GM10266 (cell line): ENCODE measurements around the gene LDLRAP1.

Experiments
- DNase-seq: peaks from one replicate; pipeline ENCODE4 v3.0.0; 2012; ENCODE audit errors: extremely low spot score
- TF ChIP-seq, protein P1 (sequence below): IDR thresholded peaks from 2 replicates; pipeline ENCODE4 v1.5.1; 2012; ENCODE audit warnings: mild to moderate bottlenecking, low read depth; ENCODE audit not compliant: control insufficient read depth, insufficient read depth; ENCODE audit errors: missing control alignments

The LDLRAP1 gene

DNA sequence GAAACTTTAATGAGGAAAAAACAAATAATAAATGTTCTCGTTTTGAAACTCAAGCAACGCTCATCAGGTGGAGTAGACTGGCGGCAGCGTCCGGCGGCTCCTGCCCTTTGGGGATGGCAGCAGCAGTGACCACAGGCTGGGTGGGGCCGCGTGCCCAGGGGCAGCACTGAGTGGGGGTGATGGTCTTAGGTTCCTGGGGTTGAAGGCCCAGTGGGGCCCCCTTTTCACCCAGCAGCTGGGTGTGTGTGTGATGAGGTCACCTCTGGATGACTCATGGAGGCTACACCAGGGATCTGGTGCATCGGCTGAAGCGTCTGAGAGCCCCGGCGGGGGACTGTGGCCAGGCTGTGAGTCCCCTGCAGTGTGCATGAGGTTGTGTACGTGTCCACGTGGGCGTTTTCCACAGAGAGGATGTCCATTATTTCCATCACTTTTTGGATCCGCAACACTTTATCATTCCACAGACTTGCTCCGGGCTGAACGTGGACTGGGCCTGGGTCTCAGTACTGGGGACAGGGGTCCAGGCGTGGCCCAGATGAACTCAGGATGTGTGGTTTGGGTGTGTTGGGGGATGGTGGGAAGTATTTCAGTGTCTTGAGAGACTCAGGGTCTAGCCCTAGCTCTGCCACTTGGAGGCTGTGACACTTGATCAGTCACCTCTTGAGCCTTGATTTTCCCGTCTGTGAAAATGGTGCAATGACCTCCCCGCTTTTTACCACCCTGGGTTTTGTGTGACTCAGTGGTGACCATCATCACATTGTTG lies 25.6 kb downstream of the LDLRAP1 start:
- no peak for DNase-seq
- TF ChIP-seq, protein P1, sequence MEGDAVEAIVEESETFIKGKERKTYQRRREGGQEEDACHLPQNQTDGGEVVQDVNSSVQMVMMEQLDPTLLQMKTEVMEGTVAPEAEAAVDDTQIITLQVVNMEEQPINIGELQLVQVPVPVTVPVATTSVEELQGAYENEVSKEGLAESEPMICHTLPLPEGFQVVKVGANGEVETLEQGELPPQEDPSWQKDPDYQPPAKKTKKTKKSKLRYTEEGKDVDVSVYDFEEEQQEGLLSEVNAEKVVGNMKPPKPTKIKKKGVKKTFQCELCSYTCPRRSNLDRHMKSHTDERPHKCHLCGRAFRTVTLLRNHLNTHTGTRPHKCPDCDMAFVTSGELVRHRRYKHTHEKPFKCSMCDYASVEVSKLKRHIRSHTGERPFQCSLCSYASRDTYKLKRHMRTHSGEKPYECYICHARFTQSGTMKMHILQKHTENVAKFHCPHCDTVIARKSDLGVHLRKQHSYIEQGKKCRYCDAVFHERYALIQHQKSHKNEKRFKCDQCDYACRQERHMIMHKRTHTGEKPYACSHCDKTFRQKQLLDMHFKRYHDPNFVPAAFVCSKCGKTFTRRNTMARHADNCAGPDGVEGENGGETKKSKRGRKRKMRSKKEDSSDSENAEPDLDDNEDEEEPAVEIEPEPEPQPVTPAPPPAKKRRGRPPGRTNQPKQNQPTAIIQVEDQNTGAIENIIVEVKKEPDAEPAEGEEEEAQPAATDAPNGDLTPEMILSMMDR, result no peak

DNA sequence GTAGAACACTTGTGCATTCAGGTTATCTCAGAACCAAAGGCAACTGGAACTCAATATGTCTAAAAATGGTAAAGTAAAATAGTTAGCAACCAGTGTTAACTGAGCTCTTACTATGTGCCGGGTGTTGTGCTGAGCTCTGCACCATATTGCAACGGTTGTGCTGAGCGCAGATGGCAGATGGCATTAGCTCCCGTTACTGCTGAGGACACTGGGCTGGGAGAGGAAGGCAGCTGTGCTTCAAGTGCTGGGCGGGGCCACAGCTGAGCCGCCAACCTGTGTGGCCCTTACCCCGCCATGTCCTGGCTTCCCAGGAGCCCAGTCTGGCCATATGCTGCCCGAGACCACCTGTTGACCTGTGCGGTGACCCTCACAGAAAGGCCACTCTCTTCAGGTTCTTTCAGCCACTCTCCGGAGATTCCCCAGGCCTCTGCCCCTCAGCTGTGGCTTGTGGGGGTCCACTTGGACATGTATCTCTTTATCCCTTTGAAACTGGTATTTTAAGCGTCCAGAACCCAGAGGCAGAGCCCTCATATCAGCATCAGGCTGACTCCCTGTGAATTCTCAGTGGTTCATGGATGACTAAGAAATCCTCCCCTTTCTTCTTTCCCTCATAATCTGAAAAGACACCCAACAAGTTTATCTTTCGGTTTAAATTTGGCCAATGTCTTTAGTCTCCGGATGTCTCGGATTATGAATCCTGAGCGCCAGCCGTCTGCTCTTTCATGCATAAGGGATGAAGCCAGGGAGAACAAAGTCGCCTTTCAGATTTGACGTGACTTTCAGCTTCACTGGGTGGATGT lies 26.4 kb downstream of the LDLRAP1 start:
- TF ChIP-seq, protein P1, result no peak
- no peak for DNase-seq

DNA sequence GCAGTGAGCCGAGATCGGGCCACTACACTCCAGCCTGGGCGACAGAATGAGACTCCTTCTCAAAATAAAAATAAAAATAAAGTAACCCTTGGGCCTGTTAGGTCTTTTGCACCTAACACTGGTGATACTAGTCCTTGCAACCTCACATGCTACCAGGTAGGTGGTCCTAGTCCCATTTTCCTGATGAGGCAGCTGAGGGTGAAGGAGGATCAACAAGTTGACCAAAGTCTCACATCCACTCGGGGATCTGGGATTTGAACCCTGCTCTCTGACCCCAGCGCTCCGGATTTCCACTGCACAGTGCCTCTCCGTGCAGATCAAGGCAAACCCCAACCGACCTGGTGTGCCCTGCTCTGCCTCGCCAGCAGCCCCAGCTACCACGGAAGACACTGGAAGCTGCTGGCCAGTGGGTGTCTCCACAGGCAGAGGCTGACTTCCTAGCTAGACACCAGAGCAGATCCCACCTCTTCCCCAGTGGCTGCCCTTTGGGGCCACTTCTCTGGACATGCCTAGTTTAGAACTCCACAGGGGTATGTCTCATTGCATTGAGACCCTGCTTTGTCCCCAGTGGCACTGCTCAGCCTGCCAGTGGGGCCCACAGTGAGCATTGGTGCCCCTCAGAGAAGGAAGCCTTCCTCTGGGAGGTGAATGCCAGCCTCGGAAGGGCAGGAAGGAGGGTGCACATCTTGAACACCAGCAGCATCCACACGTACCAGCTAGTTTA lies 27.6 kb downstream of the LDLRAP1 start:
- DNase-seq, result no peak
- TF ChIP-seq, protein P1, result no peak

DNA sequence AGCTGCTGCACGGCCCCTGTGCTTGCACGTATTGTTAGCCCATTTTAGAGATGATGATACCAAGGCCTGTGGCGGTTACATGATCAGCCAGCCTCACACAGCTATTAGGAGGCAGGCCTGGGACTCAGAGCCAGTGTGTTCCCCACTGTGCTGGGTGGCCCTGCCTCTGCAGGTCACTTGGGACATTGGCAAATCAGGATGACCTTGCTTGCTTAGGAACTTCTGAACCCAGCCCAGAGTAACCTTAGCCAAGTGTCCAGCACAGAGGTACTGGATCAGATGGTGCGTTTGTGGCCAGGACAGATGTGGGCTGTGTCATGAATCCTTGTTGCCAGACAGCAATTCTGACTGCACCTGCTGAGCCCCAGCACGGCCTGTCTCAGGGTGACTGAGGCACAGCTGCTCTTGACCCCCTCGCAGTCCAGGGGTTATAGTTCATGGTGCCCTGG lies 28.1 kb downstream of the LDLRAP1 start:
- no peak for DNase-seq
- TF ChIP-seq, protein P1, result no peak

DNA sequence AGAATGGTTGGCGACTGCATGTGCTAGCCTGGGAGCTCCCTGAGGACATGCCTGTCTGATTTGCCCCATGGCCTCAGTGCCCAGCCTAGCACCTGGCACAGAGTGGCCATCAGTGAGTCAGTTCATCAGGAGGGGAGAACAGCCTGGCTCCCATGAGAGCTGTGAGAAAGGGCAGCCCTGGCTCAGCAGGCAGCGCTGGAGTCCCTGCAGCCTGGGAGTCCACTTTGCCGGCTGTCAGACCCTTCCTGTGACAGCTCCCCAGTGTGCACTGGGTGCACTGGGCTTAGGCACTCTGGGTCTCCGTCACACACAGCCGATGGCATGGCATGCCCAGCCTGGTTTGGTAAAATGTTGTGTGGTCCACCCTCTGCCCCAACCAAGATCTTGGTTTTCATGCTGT lies 28.7 kb downstream of the LDLRAP1 start:
- DNase-seq, result no peak
- TF ChIP-seq, protein P1, result no peak

DNA sequence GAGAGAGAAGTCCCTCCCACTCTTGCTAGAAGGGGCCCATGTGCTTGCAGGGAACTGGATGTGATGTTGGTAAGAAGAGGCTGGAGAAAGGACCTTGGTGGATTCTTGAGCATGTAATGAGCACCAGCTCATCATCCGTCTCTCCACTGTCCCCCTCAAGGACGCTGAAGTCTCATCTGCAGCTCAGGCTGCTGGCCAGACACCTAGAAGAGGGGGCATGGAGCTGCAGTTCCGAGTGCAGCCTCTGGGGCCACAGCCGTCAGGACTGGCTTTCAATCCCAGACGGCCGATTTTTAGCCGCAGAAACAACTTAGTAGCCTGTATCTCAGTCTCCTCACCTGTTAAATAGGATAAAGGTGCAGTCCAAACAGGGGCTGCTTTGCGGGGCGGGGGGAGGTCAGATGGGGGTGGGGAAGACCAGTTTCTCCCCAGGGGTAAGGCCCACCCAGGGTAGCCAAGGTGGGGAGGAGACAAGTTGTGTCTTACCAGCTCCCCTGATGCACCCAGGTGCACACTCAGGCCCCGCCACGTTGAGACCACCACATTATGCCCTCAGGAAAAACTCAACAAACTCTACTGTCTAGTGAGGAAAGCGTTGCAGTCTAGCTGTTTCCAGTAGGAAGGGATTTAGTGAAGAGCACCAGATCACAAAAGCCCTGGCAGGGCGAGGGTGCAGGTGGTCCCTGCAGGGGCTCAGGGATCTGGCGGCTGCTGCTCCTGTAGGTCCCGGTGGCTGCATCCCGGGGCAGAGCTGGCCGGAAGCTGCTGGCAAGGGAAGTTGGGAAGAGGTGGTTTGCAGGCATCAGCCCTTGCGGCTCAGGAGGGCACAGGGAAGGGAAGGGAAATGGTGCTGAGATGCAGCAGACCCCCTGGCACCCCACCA lies 29.5 kb downstream of the LDLRAP1 start:
- DNase-seq, result peak; percentile 62
- TF ChIP-seq, protein P1, result peak; percentile 42
